HG03520 (cell line): Measurements from ENCODE around the gene CD68.
"Not testable (repeated sequence)": the region's sequence is repeated elsewhere in the genome, so short reads cannot be mapped to it uniquely, and the experiment has no call there.

Source experiments
- ATAC-seq: cut with Tn5 transposase; IDR thresholded peaks from one replicate; pipeline ENCODE4 v1.9.1; 2021; ENCODE audit warnings: mild to moderate bottlenecking, moderate library complexity; ENCODE audit not compliant: unreplicated experiment

The CD68 gene

DNA sequence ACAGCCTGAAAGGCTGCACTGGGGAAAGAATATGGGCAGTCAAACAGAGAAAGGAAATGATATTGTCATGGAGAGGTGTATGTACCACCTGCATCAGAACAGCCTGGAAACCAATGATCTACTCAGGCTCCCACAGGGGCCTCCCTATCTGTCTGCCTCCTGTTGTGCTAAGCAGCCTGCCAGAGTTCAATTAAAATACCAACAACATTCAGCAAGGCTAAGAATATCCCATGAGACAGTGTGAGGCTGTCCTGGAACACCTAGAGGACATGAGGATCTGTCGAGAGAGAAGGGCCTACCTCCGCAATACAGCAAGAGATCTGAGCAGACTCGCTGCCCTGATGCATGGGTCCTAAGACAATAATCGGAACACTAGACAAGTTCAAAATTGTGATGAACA, 26.8 kb downstream of the CD68 start:
- no peak for ATAC-seq

- ATAC-seq = no peak
These were observed 31.2 kb downstream of the CD68 start for GRCh38 chr17:7610641-7611040.

GRCh38 chr17:7611635-7612293, 32.3 kb downstream of the CD68 start:
- ATAC-seq = no peak

GRCh38 chr17:7612294-7612640, 32.8 kb downstream of the CD68 start:
- ATAC-seq = no peak

DNA sequence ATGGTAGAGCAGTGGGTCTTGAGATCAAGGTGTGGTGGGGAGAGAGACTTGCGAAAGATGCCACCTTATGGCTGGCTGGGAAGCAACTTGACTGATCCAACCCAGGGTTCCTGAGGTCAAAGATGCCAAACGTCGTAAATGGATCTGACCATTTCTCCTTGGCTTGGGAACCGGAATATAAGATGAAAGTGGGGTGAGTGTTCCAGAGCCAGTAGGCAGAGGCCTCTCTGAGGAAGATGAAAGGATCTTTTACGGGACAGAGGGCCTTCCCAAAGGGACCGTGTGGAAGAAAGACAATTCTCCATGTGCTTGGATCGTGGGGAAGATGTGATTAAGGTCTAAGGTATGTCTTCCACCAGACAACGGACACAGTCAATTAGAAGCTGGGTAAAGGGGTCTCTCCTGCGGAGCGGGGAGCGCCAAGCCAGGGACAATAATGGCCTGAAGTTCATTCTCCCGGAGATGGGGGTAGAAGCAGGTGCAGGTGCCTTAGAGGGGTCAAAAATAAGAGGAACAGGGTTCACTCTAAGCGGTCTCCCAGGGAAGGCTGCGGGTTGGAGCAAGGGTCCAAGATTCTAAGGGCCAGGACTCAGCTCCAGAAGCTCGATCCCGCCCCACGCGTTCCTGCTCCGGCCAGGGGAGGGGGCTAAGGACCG, 34.5 kb downstream of the CD68 start:
- no peak for ATAC-seq

DNA sequence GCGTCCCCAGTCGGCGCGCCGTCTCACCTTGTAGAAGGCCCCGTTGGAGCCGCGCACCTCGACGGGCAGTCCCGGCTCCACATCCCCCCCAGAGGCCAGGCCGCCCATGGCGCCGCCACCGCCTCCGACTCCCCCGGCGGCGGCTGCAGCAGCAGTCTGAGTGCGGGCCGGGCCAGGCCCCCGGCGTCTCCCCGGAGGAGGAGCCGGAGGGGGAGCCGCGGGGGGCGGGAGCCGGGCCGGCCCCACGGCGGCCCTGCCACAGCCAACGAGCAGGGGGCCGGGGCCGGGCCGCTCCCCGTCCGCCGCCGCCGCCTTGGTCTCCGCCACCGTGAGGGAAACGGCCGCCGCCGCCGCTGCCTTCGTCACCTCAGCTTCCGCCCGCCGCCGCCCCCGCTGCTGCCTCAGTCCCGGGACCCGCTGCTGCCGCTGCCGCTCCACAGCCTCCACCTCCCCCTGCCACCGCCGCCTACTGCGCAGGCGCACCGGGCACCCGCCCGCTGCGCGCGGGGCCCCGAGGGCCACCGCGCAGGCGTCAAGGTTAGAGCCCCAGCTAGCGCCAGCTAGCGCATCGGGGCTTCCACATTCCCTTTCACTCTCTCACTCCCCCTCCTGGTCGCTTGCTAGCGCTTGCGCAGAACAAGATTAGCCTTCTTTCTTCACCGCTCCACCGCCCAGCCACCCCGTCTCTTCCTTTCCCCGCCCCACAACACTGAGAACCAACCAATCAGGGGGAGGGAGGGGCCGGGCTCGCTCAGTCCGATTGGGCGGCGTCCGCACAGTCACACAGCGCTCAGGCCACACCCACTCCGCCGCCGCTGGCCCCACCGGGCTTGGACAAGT, 35.2 kb downstream of the CD68 start, which contains the start of gene FXR2:
Gene FXR2 (minus strand): TSS at position 473 of the 840 bp plus-strand sequence. CDS start 365 bp downstream, at position 108.
- ATAC-seq = peak; percentile 79

DNA sequence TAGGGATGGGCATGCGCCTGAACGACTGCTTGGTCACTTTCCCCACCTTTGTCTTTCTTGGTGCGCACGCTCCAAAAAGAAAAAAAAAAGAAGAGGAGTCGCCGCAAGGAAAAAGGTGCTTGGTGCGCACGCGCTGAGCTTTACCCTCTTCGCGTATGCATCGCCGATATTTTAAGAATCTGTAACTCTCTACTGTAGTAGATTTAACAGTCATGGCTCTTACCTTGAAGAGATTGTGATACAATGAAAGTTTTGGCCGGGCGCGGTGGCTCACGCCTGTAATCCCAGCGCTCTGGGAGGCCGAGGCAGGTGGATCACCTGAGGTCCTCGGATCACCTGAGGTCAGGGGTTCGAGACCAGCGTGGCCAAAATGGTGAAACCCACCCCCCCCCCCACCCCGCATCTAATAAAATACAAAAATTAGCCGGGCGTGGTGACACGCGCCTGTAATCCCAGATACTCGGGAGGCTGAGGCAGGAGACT, 35.9 kb downstream of the CD68 start:
- ATAC-seq = no peak

DNA sequence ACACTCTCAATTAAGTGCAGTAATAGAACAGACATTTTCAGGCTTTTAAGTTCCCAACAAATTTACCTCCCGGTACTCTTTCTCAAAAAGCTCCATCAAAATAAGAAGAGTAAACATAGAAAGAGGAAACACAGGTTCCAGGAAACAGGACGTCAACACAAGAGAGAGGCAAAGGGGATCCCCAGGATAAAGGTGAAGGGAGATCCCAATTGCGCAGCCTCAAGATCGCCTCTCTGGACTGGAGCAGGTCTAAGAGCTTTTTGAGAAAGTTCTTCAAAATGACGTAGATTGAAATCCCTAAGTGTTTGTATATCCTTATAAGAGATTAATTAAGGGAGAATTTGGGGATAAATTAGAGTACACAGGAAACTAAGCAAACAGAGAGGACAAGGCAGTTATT, 39.2 kb downstream of the CD68 start:
- ATAC-seq = no peak

GRCh38 chr17:7620835-7621234, 41.4 kb downstream of the CD68 start:
- no peak for ATAC-seq

DNA sequence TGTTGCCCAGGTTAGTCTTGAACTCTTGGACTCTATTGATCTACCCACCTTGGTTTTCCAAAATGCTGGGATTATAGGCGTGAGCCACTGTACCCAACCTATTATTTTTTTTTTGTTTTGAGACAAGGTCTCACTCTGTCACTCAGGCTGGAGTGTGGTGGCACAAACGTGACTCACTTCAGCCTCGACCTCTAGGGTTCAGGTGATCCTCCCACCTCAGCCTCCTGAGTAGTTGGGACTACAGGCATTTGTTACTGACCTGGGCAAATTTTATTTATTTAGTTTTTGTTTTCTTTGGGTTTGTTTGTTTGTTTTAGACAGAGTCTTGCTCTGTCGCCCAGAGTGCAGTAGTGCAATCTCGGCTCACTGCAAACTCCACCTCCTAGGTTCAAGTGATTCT, 44.2 kb downstream of the CD68 start:
- no peak for ATAC-seq

DNA sequence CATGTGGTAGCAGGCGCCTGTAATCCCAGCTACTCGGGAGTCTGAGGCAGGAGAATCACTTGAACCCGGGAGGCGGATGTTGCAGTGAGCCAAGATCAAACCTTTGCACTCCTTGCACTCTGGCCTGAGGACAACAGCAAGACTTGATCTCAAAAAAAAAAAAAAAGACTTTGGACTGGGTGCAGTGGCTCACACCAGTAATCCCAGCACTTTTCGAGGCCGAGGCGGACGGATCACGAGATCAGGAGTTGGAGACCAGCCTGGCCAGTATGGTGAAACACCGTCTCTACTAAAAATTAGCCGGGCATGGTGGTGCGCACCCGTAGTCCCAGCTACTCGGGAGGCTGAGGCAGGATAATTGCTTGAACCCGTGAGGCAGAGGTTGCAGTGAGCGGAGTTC, 46.3 kb downstream of the CD68 start:
- not testable (repeated sequence) for ATAC-seq

DNA sequence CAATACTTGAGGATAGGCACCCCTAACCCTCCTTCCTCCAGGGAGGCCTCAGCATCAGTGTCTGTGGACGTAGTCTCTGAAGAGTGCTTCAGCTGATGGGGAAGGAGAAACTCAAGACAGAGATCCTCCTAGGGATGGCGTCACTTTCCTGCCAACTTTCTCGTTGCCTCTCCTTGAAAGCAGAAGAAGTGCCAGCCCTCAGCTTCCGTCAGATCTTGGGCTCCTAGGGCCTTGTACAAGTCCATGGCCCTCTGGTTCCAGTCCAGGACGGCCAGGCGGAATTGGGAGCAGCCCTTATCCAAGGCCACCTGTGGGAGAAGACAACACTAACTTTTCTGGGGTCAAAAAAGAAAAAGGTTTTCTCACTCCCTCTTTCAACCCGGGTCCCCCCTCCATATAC, 46.9 kb downstream of the CD68 start:
- ATAC-seq = no peak

- no peak for ATAC-seq
These were observed 47.5 kb downstream of the CD68 start for GRCh38 chr17:7626956-7627249.

- ATAC-seq = peak; percentile 79
These were observed 48.0 kb downstream of the CD68 start, which contains the start of gene SAT2 for GRCh38 chr17:7627250-7628121. Gene SAT2, minus strand, starts transcription at chr17:7627821. Its CDS starts 186 bp downstream, at chr17:7627635.

- ATAC-seq = no peak
These were observed 50.6 kb downstream of the CD68 start, which contains the start of gene SHBG for GRCh38 chr17:7629939-7630571. Gene SHBG, plus strand, starts transcription at chr17:7630135. Its CDS starts 38 bp downstream, at chr17:7630173.
